ENCODE data around the gene FAM3A. TPM values are rescaled to one million over a fixed set of nuclear protein-coding genes. Genes with fewer than 3 reads are reported as not detected.
A peak's percentile ranks its signal among the peaks of the same experiment; 100 is the strongest.

Gene FAM3A
- total and polyA plus RNA-seq, 9 of the 15 experiments (the other 6 are each of a cell fraction or from before 2014, with no cell fraction given) = 0.75 to 70.6 (median 27.0) TPM

DNA sequence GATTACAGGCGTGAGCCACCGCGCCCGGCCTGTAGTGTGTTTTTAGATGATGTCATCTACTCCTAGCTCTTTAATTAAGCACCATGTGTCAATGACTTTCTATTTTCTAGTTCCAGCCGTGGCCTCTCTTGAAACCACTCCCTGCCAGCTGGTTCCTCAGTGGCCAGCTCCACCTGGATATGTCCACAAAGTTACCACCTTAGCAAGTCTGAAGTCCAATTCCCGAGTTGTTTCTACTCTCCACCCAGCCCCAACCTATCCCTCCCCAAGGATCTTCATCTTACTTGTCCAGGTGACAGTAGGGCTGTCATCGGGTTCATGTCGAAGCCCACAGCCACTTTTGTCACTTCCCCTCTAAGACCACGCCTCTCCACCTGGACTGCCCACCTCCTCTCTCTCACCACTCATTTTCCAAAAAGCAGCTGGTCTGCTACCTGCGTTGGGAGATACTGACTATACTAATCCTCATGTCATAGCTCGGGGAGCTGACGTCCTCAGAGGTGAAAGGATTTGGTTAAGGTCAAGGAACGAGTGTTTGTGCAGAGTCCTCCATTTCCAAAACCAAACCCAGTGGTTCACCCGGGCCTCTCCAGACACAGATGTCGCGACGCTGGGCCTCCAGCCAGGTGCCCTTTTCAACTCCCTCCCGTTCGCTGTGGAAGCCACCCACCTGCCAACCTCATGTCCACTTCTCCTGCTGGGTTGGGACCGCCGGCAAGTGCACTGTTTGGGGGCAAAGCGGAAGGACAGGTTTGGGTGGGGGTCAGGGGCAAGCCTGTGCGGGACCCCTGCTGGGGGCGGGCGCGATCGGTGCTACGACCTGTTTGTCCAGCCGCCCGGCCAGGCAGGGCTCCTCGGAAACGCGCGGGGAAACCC is 704 bp downstream of the FAM3A start (continued):
- TF ChIP-seq ZFP91 (CRISPR knock-in tag; IDR thresholded peaks at IDR 0.05) (0 out of 2 replicates have a peak, but pooled peaks have one; percentile 26), ZNF12 (CRISPR knock-in tag; IDR thresholded peaks at IDR 0.05) (0 out of 2 replicates have a peak, but pooled peaks have one; percentile 65), NFIC (IDR thresholded peaks at IDR 0.05) (peak; percentile 9; the same call in 1 of the 2 replicates), EP400 (IDR thresholded peaks at IDR 0.05) (peak; percentile 14; the same call in 1 of the 2 replicates), ATF7 (IDR thresholded peaks at IDR 0.05) (peak; percentile 57; the same call in 1 of the 2 replicates), SPI1 (IDR thresholded peaks at IDR 0.05; ENCODE audit: borderline replicate concordance, low read depth, low read length) (peak; percentile 79), TFAP4 (CRISPR knock-in tag; IDR thresholded peaks at IDR 0.05; ENCODE audit: borderline replicate concordance) (peak; percentile 61; the same call in 1 of the 2 replicates), CREB1 (IDR thresholded peaks at IDR 0.05) (0 out of 2 replicates have a peak, but pooled peaks have one; percentile 18), CREB1 (CRISPR knock-in tag; IDR thresholded peaks at IDR 0.05) (no peak), SMARCA5 (IDR thresholded peaks at IDR 0.05) (0 out of 2 replicates have a peak, but pooled peaks have one; percentile 1), PBX2 (CRISPR knock-in tag; IDR thresholded peaks at IDR 0.05; ENCODE audit: low read depth) (no peak), PBX2 (tag; conservative IDR thresholded peaks at IDR 0.05; ENCODE audit: low read depth) (peak; percentile 53), CBFA2T3 (IDR thresholded peaks at IDR 0.05) (peak; percentile 33; the same call in 1 of the 2 replicates), MTA2 (IDR thresholded peaks at IDR 0.05; ENCODE audit: low read depth) (no peak)
- TF ChIP-seq, protein P1, sequence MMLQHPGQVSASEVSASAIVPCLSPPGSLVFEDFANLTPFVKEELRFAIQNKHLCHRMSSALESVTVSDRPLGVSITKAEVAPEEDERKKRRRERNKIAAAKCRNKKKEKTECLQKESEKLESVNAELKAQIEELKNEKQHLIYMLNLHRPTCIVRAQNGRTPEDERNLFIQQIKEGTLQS (IDR thresholded peaks at IDR 0.05) = peak; percentile 71
- TF ChIP-seq, protein P1 (CRISPR knock-in tag; conservative IDR thresholded peaks at IDR 0.05) = no peak
- TF ChIP-seq, protein P2, sequence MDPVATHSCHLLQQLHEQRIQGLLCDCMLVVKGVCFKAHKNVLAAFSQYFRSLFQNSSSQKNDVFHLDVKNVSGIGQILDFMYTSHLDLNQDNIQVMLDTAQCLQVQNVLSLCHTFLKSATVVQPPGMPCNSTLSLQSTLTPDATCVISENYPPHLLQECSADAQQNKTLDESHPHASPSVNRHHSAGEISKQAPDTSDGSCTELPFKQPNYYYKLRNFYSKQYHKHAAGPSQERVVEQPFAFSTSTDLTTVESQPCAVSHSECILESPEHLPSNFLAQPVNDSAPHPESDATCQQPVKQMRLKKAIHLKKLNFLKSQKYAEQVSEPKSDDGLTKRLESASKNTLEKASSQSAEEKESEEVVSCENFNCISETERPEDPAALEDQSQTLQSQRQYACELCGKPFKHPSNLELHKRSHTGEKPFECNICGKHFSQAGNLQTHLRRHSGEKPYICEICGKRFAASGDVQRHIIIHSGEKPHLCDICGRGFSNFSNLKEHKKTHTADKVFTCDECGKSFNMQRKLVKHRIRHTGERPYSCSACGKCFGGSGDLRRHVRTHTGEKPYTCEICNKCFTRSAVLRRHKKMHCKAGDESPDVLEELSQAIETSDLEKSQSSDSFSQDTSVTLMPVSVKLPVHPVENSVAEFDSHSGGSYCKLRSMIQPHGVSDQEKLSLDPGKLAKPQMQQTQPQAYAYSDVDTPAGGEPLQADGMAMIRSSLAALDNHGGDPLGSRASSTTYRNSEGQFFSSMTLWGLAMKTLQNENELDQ (CRISPR knock-in tag; IDR thresholded peaks at IDR 0.05; ENCODE audit: borderline replicate concordance) = peak; percentile 65; the same call in 1 of the 2 replicates
